Measurements from ENCODE around the gene TMEFF1.

- TF ChIP-seq CTCF (IDR thresholded peaks at IDR 0.05; ENCODE audit: insufficient read depth, low read depth, low read length) (no peak), EZH2 (IDR thresholded peaks at IDR 0.05; ENCODE audit: insufficient read depth, low read length) (no peak)
Observed at GRCh38 chr9:100600521-100601079, 127.7 kb downstream of the TMEFF1 start.

Data from astrocyte (in vitro differentiated cells and primary cell).